ENCODE data around the gene EPB41L2. TPM values are rescaled to one million over a fixed set of nuclear protein-coding genes. Genes with fewer than 3 reads are reported as not detected.

Gene EPB41L2
- total RNA-seq, 1 donor from 2014 or later, result 211 TPM

DNA sequence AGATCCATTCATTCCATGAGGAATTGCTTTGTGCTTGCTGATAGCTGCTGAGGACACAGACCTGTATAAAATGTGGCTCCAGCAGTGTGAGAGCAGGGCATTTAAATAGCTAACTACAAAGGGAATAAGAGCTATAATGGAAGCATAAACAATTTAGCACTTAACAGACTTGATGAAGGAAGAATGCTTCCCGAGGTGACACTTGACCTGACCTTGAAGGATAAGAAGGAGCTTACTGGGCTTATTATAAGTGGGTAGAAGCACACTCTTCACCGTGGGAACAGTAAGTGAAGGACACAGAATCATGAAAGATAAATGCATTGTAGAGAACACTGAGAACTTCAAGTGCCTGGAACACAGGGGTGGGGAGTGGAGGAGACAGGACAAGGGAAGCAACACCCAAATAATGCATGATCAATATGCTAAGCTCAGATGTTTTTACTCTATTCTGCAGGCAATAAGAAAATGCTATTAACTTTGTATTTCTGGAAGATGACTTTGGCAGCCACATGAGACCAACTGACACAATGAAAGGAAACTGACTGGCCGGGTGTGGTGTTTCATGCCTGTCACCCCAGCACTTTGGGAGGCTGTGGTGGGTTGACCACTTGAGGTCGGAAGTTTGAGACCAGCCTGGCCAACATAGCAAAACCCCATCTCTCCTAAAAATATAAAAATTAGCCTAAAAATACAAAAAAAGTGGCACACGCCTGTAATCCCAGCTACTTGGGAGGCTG lies 84.2 kb downstream of the EPB41L2 start:
- DNase-seq (ENCODE audit: low spot score), result no peak

GRCh38 chr6:130978180-130978579 lies 84.9 kb downstream of the EPB41L2 start:
- no peak for DNase-seq (ENCODE audit: low spot score)

DNA sequence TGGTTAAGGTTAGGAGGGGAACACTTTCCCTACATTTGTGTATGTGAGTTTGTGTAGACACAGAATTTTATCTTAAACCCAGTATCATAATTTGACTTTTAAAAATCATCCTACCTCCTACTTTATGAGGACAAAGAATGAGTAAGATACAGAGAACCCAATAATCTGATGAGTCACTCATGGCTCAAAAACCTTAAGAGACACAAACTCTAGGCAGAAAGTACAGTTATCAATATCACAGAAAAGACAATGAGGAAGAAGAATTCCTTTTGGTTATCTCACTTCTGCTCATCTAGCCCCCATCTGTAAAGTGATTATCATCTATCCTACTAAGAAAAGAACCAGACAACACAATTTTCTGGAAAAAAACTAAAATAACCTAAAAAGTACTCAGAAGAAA lies 87.7 kb downstream of the EPB41L2 start:
- no peak for DNase-seq (ENCODE audit: low spot score)

- DNase-seq (ENCODE audit: low spot score), result no peak
Measured at GRCh38 chr6:130973521-130974277, 89.3 kb downstream of the EPB41L2 start.

GRCh38 chr6:130971504-130971903 lies 91.5 kb downstream of the EPB41L2 start:
- no peak for DNase-seq (ENCODE audit: low spot score)

DNA sequence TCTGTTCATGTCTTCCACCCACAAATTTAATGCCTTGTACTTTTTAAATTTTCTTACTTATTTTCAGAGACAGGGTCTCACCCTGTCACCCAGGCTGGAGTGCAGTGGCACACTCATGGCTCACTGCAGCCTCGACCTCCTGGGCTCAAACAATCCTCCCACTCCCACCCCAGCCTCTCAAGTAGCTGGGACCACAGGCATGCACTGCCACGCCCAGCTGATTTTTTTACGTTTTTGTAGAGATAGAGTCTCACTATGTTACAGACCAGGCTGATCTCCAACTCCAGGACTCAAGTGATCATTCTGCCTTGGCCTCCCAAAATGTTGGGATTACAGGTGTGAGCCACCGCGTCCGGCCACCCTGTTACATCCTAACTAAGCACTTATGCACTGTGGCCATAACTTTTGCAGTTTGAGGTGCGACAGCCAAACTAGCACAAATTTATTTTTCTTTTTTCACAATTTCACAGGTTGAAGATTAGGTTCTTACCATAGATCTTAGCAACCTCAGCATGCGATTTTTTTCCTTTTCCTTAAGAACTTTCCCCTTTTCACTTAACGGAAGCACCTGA lies 92.1 kb downstream of the EPB41L2 start:
- DNase-seq (ENCODE audit: low spot score), result no peak

DNA sequence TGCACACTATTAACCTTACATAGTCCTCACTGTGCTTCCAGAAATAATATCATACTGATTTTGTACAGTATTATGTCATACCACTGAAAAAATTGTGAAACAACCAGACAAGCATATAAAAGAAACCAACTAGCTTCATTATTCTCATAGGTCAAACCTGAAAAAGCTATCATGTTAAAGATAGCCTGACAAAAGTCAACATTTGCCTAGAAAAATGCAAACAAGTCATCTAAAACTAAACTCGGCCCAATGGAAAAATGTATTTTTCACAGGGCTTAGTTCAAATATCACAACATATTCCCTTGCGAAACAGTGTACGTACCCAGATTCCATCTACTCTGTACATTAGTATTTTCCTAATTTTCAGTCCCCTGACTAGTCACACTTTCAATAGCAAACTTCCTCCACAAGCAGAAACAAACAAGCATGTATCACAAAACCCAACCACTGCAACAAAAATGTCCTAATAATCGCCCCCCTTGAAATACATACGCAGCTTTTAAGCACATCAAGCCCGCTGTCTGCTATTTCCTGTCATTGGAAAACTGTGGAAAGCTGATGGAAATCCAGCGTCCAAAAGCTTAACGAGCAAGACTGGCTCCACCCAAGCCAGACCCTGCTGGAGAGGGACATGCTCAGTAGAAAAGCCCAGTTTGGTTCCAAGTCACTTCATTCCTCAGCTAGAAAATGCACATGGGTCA lies 93.1 kb downstream of the EPB41L2 start:
- DNase-seq (ENCODE audit: low spot score), result no peak

DNA sequence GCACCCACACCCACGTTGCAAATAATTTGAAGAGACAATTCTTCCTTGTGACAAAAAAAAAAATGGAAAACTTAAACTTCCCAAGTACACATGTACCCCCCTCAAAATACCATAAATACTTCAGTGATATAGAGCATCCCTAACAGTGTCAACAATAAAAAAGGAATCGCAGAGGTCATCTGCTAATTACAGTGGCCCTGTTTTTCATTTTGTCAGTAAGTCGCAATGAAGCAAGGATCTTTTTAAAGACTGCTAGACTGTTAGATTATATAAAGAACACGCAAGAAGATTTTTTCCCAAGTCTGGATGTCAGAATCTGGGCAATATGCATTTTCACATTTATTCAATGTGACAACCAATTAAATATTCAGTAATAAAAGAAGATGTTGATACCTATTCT lies 93.9 kb downstream of the EPB41L2 start:
- DNase-seq (ENCODE audit: low spot score), result no peak

GRCh38 chr6:130968476-130968875 lies 94.6 kb downstream of the EPB41L2 start:
- no peak for DNase-seq (ENCODE audit: low spot score)

DNA sequence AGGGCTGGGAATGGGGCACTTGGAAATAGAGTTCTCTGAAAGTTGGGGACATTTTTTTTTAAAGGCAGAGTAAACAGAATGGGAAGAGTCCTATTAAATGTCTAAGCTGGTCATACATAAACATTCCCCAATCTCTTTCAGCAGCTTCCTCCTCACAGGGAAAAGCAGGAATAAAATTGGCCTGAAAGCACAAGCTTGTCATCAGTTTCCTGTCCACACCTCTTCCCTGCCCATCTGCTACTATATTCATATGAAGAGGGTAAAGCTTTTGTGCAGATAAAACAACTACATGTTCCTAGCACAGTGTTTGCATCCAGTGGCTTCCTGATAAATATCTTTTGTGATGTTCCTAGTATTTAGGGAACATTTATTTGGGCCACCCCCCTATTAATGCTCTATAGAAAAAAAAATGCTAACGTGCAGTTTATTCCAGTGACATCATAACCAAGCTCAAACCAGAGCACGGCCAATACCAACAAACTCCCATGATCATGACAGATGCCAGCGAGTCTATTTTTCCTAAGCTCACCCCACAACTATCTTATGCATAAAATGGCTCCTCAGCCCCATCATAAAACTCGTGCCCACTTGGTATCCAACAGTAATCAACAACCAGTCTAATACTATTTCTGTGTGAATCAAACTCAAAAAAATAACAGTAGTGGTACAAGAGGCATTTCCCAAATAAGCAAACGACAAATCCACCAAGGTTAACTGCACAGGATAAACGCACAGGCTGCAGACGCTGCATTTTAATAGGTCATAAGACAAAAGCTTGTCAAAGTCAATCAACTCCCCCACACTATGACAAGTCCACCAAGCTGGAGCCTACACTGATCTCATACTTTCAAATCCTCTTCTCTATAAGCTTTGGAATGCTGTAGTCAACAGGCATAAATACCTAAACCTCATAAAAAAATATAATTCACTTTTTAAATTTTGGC lies 95.3 kb downstream of the EPB41L2 start:
- DNase-seq (ENCODE audit: low spot score), result no peak

DNA sequence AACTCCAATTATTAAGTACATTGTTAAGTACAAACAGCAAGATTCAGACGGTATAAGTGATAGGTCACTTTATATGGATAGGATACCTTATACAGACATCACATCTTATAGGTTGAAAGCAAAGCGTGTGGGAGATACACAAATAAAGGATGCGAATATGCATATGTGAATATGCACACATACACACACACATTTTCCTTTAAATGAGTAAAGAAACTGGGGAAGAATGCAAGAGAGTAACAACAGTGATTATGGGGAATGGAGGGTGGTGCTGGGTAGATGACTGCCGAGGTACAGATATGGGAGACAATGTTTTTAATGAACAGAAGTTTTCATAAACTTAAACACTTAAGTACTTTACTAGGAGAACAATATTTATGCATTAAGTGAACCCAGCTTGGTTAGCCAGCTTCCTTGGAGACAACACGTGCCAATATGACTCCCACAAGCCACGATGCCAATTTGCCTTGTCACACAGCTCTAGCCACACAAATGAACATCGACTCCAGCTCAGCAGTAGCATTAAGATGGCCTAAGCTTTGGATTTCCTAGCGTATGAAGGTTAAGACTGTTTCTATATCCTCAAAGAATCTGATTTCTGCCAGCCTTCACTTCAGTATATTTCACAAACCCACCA lies 96.6 kb downstream of the EPB41L2 start:
- DNase-seq (ENCODE audit: low spot score), result no peak

DNA sequence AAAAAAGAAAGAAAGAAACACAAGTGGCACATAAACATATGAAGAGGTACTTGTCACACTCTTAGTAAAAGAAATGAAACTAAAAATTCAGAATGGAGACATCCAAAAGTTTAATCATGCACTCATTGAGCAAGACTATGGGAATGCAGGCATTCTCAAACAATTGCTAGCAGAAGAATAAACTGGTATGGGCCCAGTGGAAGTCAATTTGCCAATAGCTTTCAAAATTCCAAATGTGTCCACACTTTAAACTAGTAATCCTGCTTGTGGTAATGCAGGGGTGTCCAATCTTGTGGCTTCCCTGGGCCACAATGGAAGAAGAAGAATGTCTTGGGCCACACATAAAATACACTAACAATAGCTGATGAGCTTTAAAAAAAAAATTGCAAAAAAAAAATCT lies 97.4 kb downstream of the EPB41L2 start:
- DNase-seq (ENCODE audit: low spot score), result no peak

- DNase-seq (ENCODE audit: low spot score), result no peak
Measured at GRCh38 chr6:130964808-130965604, 98.0 kb downstream of the EPB41L2 start.

DNA sequence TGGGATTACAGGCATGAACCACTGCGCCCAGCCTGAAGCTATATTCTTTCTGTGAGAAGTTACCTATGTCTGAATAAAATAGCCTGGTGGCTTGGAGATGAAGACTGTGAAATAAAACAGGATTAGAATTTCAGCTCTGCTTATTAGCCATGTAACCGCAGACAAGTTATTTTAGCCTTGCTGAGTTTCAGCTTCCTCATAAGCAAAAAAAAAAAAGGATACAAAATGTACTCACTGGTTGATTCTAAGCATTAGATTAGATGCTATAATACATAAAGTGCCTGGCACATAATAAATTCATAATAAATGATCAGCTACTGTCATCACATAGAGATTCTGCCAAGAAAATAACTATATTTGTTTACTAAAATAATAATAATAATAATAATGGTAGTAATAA lies 98.8 kb downstream of the EPB41L2 start:
- DNase-seq (ENCODE audit: low spot score), result no peak

- no peak for DNase-seq (ENCODE audit: low spot score)
Measured at GRCh38 chr6:130962966-130963365, 100.1 kb downstream of the EPB41L2 start.

GRCh38 chr6:130961148-130961547 lies 101.9 kb downstream of the EPB41L2 start:
- no peak for DNase-seq (ENCODE audit: low spot score)

DNA sequence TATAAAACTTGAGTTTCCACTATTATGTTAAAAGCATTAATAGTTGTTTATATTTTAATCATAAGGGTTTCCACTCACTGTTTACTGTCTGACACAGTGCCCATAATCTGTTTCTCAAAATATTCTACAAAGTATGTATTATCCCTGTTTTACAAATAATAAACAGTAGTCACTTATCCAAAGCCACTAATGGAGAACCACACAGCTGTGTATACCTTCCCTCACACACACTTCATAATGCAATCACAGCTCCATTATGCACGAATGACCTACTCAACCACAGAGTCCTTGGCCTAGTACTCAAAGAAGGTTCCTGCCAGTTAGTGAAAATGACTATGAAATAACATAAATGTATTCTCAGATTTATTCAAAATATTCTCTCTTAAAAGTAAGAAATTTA lies 103.1 kb downstream of the EPB41L2 start:
- DNase-seq (ENCODE audit: low spot score), result no peak

GRCh38 chr6:130958468-130958867 lies 104.6 kb downstream of the EPB41L2 start:
- no peak for DNase-seq (ENCODE audit: low spot score)

GRCh38 chr6:130955755-130956154 lies 107.3 kb downstream of the EPB41L2 start:
- no peak for DNase-seq (ENCODE audit: low spot score)
